ENCODE data around the gene MRPS34.
A peak's percentile ranks its signal among the peaks of the same experiment; 100 is the strongest.

Gene MRPS34

GRCh38 chr16:1724491-1724890, 48.4 kb downstream of the MRPS34 start:
- no peak for DNase-seq

- DNase-seq, result peak in 1 of 2 experiments; percentile 18
These were observed 49.3 kb downstream of the MRPS34 start for GRCh38 chr16:1723450-1724147.
